Panc1 (cell line): ENCODE measurements around the gene NRG2.

Source experiments
- POLR2AphosphoS5 ChIP-seq: IDR thresholded peaks from 2 replicates; pipeline ENCODE4 v1.6.1; 2012; ENCODE audit warnings: mild to moderate bottlenecking, low read depth, low read length, moderate library complexity
- SIN3A ChIP-seq: IDR thresholded peaks from 2 replicates; pipeline ENCODE4 v1.6.1; 2012; ENCODE audit warnings: low read depth, mild to moderate bottlenecking, low read length, moderate library complexity, borderline replicate concordance; ENCODE audit not compliant: insufficient read depth
- TF ChIP-seq, protein P1 (sequence below): fragments of 450-650 bp; IDR thresholded peaks from 2 replicates; pipeline ENCODE4 v1.5.1; 2017; ENCODE audit warnings: mild to moderate bottlenecking
- TF ChIP-seq, protein P2 (sequence below), 2 experiments: IDR thresholded peaks; 2 replicates each; pipeline ENCODE4 v1.6.1; 2011 to 2012; ENCODE audit warnings: low read depth in 2 of 2, control low read depth in 1 of 2, low read length in 1 of 2, mild to moderate bottlenecking in 1 of 2, moderate library complexity in 1 of 2; ENCODE audit not compliant: insufficient read depth in 1 of 2

DNA sequence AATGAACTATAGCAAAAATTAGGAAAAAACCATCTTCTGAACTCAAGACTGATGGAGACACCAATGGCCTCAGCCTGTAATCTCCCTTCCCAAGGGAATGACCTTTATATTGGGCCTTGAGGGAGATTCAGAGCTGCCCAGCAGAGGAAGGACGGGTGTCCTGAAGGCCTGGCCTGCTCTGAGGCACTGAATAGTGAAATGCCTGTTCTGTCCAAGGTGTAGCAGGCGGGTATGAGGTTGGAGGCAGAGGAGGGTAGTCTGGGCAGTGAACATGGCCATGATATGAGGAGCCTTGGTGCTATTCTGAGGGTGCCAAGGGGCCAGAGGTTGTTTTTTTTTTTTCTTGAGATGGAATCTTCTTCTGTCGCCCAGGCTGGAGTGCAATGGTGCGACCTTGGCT, 222.5 kb downstream of the NRG2 start:
- TF ChIP-seq, protein P1, sequence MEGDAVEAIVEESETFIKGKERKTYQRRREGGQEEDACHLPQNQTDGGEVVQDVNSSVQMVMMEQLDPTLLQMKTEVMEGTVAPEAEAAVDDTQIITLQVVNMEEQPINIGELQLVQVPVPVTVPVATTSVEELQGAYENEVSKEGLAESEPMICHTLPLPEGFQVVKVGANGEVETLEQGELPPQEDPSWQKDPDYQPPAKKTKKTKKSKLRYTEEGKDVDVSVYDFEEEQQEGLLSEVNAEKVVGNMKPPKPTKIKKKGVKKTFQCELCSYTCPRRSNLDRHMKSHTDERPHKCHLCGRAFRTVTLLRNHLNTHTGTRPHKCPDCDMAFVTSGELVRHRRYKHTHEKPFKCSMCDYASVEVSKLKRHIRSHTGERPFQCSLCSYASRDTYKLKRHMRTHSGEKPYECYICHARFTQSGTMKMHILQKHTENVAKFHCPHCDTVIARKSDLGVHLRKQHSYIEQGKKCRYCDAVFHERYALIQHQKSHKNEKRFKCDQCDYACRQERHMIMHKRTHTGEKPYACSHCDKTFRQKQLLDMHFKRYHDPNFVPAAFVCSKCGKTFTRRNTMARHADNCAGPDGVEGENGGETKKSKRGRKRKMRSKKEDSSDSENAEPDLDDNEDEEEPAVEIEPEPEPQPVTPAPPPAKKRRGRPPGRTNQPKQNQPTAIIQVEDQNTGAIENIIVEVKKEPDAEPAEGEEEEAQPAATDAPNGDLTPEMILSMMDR: no peak
- no peak for TF ChIP-seq POLR2AphosphoS5
- TF ChIP-seq, protein P2, sequence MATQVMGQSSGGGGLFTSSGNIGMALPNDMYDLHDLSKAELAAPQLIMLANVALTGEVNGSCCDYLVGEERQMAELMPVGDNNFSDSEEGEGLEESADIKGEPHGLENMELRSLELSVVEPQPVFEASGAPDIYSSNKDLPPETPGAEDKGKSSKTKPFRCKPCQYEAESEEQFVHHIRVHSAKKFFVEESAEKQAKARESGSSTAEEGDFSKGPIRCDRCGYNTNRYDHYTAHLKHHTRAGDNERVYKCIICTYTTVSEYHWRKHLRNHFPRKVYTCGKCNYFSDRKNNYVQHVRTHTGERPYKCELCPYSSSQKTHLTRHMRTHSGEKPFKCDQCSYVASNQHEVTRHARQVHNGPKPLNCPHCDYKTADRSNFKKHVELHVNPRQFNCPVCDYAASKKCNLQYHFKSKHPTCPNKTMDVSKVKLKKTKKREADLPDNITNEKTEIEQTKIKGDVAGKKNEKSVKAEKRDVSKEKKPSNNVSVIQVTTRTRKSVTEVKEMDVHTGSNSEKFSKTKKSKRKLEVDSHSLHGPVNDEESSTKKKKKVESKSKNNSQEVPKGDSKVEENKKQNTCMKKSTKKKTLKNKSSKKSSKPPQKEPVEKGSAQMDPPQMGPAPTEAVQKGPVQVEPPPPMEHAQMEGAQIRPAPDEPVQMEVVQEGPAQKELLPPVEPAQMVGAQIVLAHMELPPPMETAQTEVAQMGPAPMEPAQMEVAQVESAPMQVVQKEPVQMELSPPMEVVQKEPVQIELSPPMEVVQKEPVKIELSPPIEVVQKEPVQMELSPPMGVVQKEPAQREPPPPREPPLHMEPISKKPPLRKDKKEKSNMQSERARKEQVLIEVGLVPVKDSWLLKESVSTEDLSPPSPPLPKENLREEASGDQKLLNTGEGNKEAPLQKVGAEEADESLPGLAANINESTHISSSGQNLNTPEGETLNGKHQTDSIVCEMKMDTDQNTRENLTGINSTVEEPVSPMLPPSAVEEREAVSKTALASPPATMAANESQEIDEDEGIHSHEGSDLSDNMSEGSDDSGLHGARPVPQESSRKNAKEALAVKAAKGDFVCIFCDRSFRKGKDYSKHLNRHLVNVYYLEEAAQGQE (IDR thresholded peaks at IDR 0.05; ENCODE audit: insufficient read depth in 1 of 2, low read depth in 2 of 2, low read length in 1 of 2): no peak
- TF ChIP-seq SIN3A: no peak
